Measurements from ENCODE around the gene SEMA5B. TPM values are rescaled to one million over a fixed set of nuclear protein-coding genes. Genes with fewer than 3 reads are reported as not detected.

Gene SEMA5B
- total and polyA plus RNA-seq, 9 of the 15 experiments (the other 6 are each of a cell fraction or from before 2014, with no cell fraction given): not detected

DNA sequence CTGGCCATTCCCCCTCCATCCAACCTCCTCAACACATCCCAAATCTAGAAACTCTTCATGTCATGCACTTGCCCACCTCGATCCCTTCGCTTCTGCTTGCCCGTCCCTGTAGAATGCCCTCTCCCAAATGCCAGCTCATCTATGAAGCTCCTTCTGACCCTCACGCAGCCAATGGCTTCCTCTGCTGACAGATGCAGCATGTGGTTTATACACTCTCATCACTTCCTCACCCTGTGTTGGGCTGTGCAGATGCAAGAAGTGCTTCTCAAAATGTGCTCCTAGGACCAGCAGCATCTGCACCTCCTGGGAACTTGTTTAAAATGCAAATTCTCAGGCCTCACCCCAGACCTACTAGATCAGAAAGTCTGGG lies 51.7 kb downstream of the SEMA5B start:
- Histone ChIP-seq H3K27me3 (ENCODE audit: control insufficient read depth in 2 of 2, insufficient read depth in 2 of 2, low read length in 2 of 2) (peaks cover 2 to 68% of the 10 kb centered on the region in 2 experiments; a peak in 4 of 5 replicates), H3K79me2 (ENCODE audit: control insufficient read depth, insufficient read depth, low read length) (no peaks in the 10 kb centered on the region), H3K4me3 (no peak overlapping the region), H3K9me1 (ENCODE audit: control insufficient read depth, insufficient read depth, low read length) (no peaks in the 10 kb centered on the region), H4K20me1 (replicated peaks; ENCODE audit: control insufficient read depth, insufficient read depth, low read length) (no peaks in the 10 kb centered on the region; the same call in 1 of the 2 replicates), H3K4me2 (ENCODE audit: insufficient read depth, low read length) (no peak overlapping the region), H3K27ac (ENCODE audit: extremely low read depth, low read depth, low read length) (no peak overlapping the region), H3K9me3 (replicated peaks; ENCODE audit: control insufficient read depth, insufficient read depth, low read depth, low read length) (no peaks in the 10 kb centered on the region), H3K4me1 (replicated peaks in 1 of 2; ENCODE audit: control insufficient read depth in 2 of 2, insufficient read depth in 2 of 2, low read length in 2 of 2) (peaks cover 5 to 13% of the 10 kb centered on the region in 2 experiments; a peak in 2 of 5 replicates), H3K36me3 (ENCODE audit: control insufficient read depth, insufficient read depth, low read length) (no peaks in the 10 kb centered on the region), H3K9ac (ENCODE audit: insufficient read depth in 1 of 2, low read depth in 2 of 2, low read length in 2 of 2) (no peak overlapping the region), H2AFZ (ENCODE audit: low read depth, low read length) (no peak overlapping the region)
- POLR2A ChIA-PET: interaction anchor here (1.1 kb wide), 1 partner anchor 12 kb away, joined by 3 read pairs; no protein-coding TSS in a partner anchor
- CTCF ChIA-PET (ENCODE audit: low intra/inter-chr PET ratio): no interaction called here
- in situ Hi-C loops (cut with MboI) (no loop called here), intact Hi-C loops (cut with micrococcal nuclease) (no loop called here)
- TF ChIP-seq RUNX1 (IDR thresholded peaks at IDR 0.05; ENCODE audit: low read depth) (no peak), TARDBP (IDR thresholded peaks at IDR 0.05) (no peak), PHF20 (IDR thresholded peaks at IDR 0.05; ENCODE audit: partially characterized antibody) (no peak), ZNF3 (CRISPR knock-in tag; IDR thresholded peaks at IDR 0.05) (no peak), HDAC2 (IDR thresholded peaks at IDR 0.05) (no peak), COPS2 (conservative IDR thresholded peaks at IDR 0.05) (no peak)
- ATAC-seq (no peak), FAIRE-seq (no peak), DNase-seq (ENCODE audit: extremely low read depth in 1 of 4, low spot score in 3 of 4) (no peak)
- BruUV-seq (replicated peaks): no TSS peak
- 3% methylated on average over 4 of the region's 4 CpGs for WGBS (ENCODE audit: insufficient coverage, low coverage, missing lambda C conversion rate)

DNA sequence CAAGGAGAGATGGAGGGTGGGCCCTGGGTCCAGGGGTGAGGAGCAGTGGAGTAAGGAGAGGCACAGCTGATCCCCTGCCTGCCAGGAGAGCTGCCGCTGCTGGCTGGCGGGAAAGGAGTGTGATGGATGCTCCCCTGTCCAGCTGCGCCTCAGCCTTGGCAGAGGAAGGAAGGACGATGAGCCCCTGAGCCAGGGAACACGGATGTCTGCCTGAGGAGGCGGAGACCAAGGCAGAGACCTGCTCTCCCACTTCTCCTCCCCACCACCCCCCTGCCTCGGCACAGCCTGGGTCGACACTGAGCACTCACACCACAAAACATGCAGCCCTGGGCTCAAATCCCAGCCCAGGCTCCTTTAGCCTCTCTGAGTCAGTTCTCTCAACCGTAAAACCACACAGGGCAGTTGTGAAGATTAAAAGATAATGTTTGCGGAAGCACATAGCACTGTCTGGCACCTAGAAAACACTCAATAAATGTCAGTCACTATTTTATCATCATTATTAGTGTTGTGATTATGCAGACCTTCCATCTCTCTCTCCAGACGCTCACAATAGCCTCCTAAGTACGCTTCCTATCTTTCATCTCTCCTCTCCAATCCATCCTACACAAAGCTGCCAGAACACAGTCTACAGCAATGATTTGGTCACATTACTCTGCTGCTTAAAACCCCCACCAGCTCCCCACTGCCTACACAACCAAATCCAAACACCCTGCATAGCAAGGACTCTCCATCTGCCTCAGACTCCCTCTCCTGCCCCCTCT lies 52.2 kb downstream of the SEMA5B start:
- Histone ChIP-seq H3K4me3 (no peak overlapping the region), H3K27ac (ENCODE audit: extremely low read depth, low read depth, low read length) (no peak overlapping the region), H2AFZ (ENCODE audit: low read depth, low read length) (no peak overlapping the region), H3K36me3 (ENCODE audit: control insufficient read depth, insufficient read depth, low read length) (no peaks in the 10 kb centered on the region), H3K27me3 (ENCODE audit: control insufficient read depth in 2 of 2, insufficient read depth in 2 of 2, low read length in 2 of 2) (peaks cover 2 to 65% of the 10 kb centered on the region in 2 experiments; a peak in 4 of 5 replicates), H4K20me1 (replicated peaks; ENCODE audit: control insufficient read depth, insufficient read depth, low read length) (no peaks in the 10 kb centered on the region; the same call in 1 of the 2 replicates), H3K9me1 (ENCODE audit: control insufficient read depth, insufficient read depth, low read length) (no peaks in the 10 kb centered on the region), H3K4me1 (replicated peaks in 1 of 2; ENCODE audit: control insufficient read depth in 2 of 2, insufficient read depth in 2 of 2, low read length in 2 of 2) (peaks cover 5 to 13% of the 10 kb centered on the region in 2 experiments; a peak in 2 of 5 replicates), H3K4me2 (ENCODE audit: insufficient read depth, low read length) (no peak overlapping the region), H3K9me3 (replicated peaks; ENCODE audit: control insufficient read depth, insufficient read depth, low read depth, low read length) (no peaks in the 10 kb centered on the region), H3K9ac (ENCODE audit: insufficient read depth in 1 of 2, low read depth in 2 of 2, low read length in 2 of 2) (peak overlapping the region in 1 of 2 experiments; percentile 52; a peak in 1 of 4 replicates), H3K79me2 (ENCODE audit: control insufficient read depth, insufficient read depth, low read length) (no peaks in the 10 kb centered on the region)
- intact Hi-C loops (cut with micrococcal nuclease) (no loop called here), in situ Hi-C loops (cut with MboI) (no loop called here)
- ChIA-PET POLR2A (interaction anchor here (1.1 kb wide), 1 partner anchor 11 kb away, joined by 3 read pairs; no protein-coding TSS in a partner anchor), CTCF (ENCODE audit: low intra/inter-chr PET ratio) (no interaction called here)
- DNase-seq (ENCODE audit: extremely low read depth in 1 of 4, low spot score in 3 of 4): no peak
- BruUV-seq (replicated peaks): no TSS peak
- WGBS (ENCODE audit: insufficient coverage, low coverage, missing lambda C conversion rate): 10% methylated on average over 10 of the region's 12 CpGs
- ATAC-seq: peak; percentile 43; the same call in 2 of the 3 replicates
- FAIRE-seq: no peak
- TF ChIP-seq ZC3H8 (IDR thresholded peaks at IDR 0.05) (no peak), GABPB2 (CRISPR knock-in tag; conservative IDR thresholded peaks at IDR 0.05) (no peak), KAT2B (IDR thresholded peaks at IDR 0.05; ENCODE audit: low read depth, low read length) (no peak), ZZZ3 (IDR thresholded peaks at IDR 0.05) (no peak), ZNF696 (CRISPR knock-in tag; conservative IDR thresholded peaks at IDR 0.05) (no peak), KDM1A (IDR thresholded peaks at IDR 0.05) (0 out of 4 replicates have a peak, but pooled peaks of 1 of the 2 experiments have one; percentile 7), HNRNPK (IDR thresholded peaks at IDR 0.05; ENCODE audit: low read depth, low read length, poor library complexity, severe bottlenecking) (no peak), SAFB (IDR thresholded peaks at IDR 0.05; ENCODE audit: borderline replicate concordance, low read depth, low read length) (no peak), ELF4 (CRISPR knock-in tag; IDR thresholded peaks at IDR 0.05) (no peak), RCOR1 (IDR thresholded peaks at IDR 0.05; ENCODE audit: borderline replicate concordance in 1 of 2, low read depth in 2 of 2, low read length in 2 of 2) (0 out of 4 replicates have a peak, but pooled peaks of 1 of the 2 experiments have one; percentile 7), SREBF1 (IDR thresholded peaks at IDR 0.05; ENCODE audit: borderline replicate concordance, low read depth, low read length) (no peak)
- TF ChIP-seq, protein P1, sequence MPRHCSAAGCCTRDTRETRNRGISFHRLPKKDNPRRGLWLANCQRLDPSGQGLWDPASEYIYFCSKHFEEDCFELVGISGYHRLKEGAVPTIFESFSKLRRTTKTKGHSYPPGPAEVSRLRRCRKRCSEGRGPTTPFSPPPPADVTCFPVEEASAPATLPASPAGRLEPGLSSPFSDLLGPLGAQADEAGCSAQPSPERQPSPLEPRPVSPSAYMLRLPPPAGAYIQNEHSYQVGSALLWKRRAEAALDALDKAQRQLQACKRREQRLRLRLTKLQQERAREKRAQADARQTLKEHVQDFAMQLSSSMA (CRISPR knock-in tag; IDR thresholded peaks at IDR 0.05): no peak

Measured in K562 (cell line).